ENCODE results near the gene THOC5. TPM values are rescaled to one million over a fixed set of nuclear protein-coding genes. Genes with fewer than 3 reads are reported as not detected.

The THOC5 gene
- total RNA-seq, 2 experiments from 2014 or later: 35.9 to 56.7 TPM

- Histone ChIP-seq H3K4me1 (ENCODE audit: insufficient read depth, low read length, poor library complexity, severe bottlenecking) (peaks cover 3% of the 10 kb centered on the region), H3K9me2 (ENCODE audit: insufficient read depth, low read length) (no peaks in the 10 kb centered on the region), H4K20me1 (ENCODE audit: insufficient read depth, low read length) (no peaks in the 10 kb centered on the region), H3K36me3 (ENCODE audit: insufficient read depth, low read length) (no peaks in the 10 kb centered on the region), H3K4me2 (ENCODE audit: low read length) (no peak overlapping the region), H3K9me3 (ENCODE audit: low read length) (no peaks in the 10 kb centered on the region), H3K27ac (ENCODE audit: low read depth, low read length, poor library complexity, severe bottlenecking) (no peak overlapping the region), H3K4me3 (ENCODE audit: low read depth, low read length, poor library complexity, severe bottlenecking) (no peak overlapping the region), H2AFZ (ENCODE audit: low read length) (no peak overlapping the region), H3K79me2 (ENCODE audit: insufficient read depth, low read depth, low read length) (no peaks in the 10 kb centered on the region)
- no peak for DNase-seq (ENCODE audit: low spot score)
- BruUV-seq (replicated peaks): no TSS peak
- CTCF ChIA-PET (ENCODE audit: unreplicated experiment): no interaction called here
- POLR2A ChIA-PET: interaction anchor here (0.5 kb wide), 1 partner anchor 20 kb away, joined by 4 read pairs; no protein-coding TSS in a partner anchor
- TF ChIP-seq CTCF (conservative IDR thresholded peaks at IDR 0.05; ENCODE audit: low read length) (no peak), EZH2phosphoT487 (IDR thresholded peaks at IDR 0.05; ENCODE audit: borderline replicate concordance, low read depth, low read length) (no peak)
- intact Hi-C loops (cut with micrococcal nuclease; ENCODE audit: unreplicated experiment): no loop called here
Measured at GRCh38 chr22:29481265-29482000, 72.1 kb downstream of the THOC5 start.

- POLR2A ChIA-PET: no interaction called here
- DNase-seq (ENCODE audit: low spot score): no peak
- no peak overlapping the region for H2AFZ ChIP-seq (ENCODE audit: low read length)
- BruUV-seq (replicated peaks): no TSS peak
- TF ChIP-seq EZH2phosphoT487 (IDR thresholded peaks at IDR 0.05; ENCODE audit: borderline replicate concordance, low read depth, low read length) (no peak), CTCF (conservative IDR thresholded peaks at IDR 0.05; ENCODE audit: low read length) (no peak)
- no peaks in the 10 kb centered on the region for H3K9me3 ChIP-seq (ENCODE audit: low read length)
- no peaks in the 10 kb centered on the region for H3K36me3 ChIP-seq (ENCODE audit: insufficient read depth, low read length)
- no peaks in the 10 kb centered on the region for H3K79me2 ChIP-seq (ENCODE audit: insufficient read depth, low read depth, low read length)
- intact Hi-C loops (cut with micrococcal nuclease; ENCODE audit: unreplicated experiment): no loop called here
- no peaks in the 10 kb centered on the region for H3K9me2 ChIP-seq (ENCODE audit: insufficient read depth, low read length)
- no peak overlapping the region for H3K4me2 ChIP-seq (ENCODE audit: low read length)
- peaks cover 10% of the 10 kb centered on the region for H3K4me1 ChIP-seq (ENCODE audit: insufficient read depth, low read length, poor library complexity, severe bottlenecking)
- H3K4me3 ChIP-seq (ENCODE audit: low read depth, low read length, poor library complexity, severe bottlenecking): no peak overlapping the region
- H3K27ac ChIP-seq (ENCODE audit: low read depth, low read length, poor library complexity, severe bottlenecking): no peak overlapping the region
- CTCF ChIA-PET (ENCODE audit: unreplicated experiment): no interaction called here
- no peaks in the 10 kb centered on the region for H4K20me1 ChIP-seq (ENCODE audit: insufficient read depth, low read length)
Measured at GRCh38 chr22:29480512-29481264, 72.9 kb downstream of the THOC5 start.

- H3K79me2 ChIP-seq (ENCODE audit: insufficient read depth, low read depth, low read length): no peaks in the 10 kb centered on the region
Measured at GRCh38 chr22:29480262-29480511, 73.4 kb downstream of the THOC5 start.

More at GRCh38 chr22:29480262-29480511, 73.4 kb downstream of the THOC5 start:
- H3K9me2 ChIP-seq (ENCODE audit: insufficient read depth, low read length): no peaks in the 10 kb centered on the region
- no peaks in the 10 kb centered on the region for H3K9me3 ChIP-seq (ENCODE audit: low read length)
- intact Hi-C loops (cut with micrococcal nuclease; ENCODE audit: unreplicated experiment): no loop called here
- no peak for TF ChIP-seq CTCF (conservative IDR thresholded peaks at IDR 0.05; ENCODE audit: low read length)
- TF ChIP-seq EZH2phosphoT487 (IDR thresholded peaks at IDR 0.05; ENCODE audit: borderline replicate concordance, low read depth, low read length): no peak
- H4K20me1 ChIP-seq (ENCODE audit: insufficient read depth, low read length): no peaks in the 10 kb centered on the region
- CTCF ChIA-PET (ENCODE audit: unreplicated experiment): no interaction called here
- no peak overlapping the region for H3K27ac ChIP-seq (ENCODE audit: low read depth, low read length, poor library complexity, severe bottlenecking)
- H2AFZ ChIP-seq (ENCODE audit: low read length): no peak overlapping the region
- no TSS peak for BruUV-seq (replicated peaks)
- H3K4me2 ChIP-seq (ENCODE audit: low read length): no peak overlapping the region
- H3K36me3 ChIP-seq (ENCODE audit: insufficient read depth, low read length): no peaks in the 10 kb centered on the region
- POLR2A ChIA-PET: no interaction called here
- H3K4me3 ChIP-seq (ENCODE audit: low read depth, low read length, poor library complexity, severe bottlenecking): no peak overlapping the region
- H3K4me1 ChIP-seq (ENCODE audit: insufficient read depth, low read length, poor library complexity, severe bottlenecking): peaks cover 15% of the 10 kb centered on the region
- DNase-seq (ENCODE audit: low spot score): no peak

Data from OCI-LY7 (cell line).